GM18951 (cell line): Measurements from ENCODE around the gene DAD1.
A peak's percentile ranks its signal among the peaks of the same experiment; 100 is the strongest.

Experiments
- POLR2A ChIP-seq: IDR thresholded peaks from 4 replicates; pipeline ENCODE4 v1.6.1; 2011; ENCODE audit warnings: mild to moderate bottlenecking; ENCODE audit not compliant: insufficient read length, insufficient read depth; ENCODE audit errors: extremely low read depth
- in situ Hi-C: fragments of 300-500 bp; cut with MboI; formaldehyde crosslinking; loops from one replicate; pipeline ENCODE4 v1.12.0; 2022; ENCODE audit warnings: low sequenced_read_pairs, mixed read lengths, inconsistent platforms; ENCODE audit not compliant: unreplicated experiment

DAD1 gene

DNA sequence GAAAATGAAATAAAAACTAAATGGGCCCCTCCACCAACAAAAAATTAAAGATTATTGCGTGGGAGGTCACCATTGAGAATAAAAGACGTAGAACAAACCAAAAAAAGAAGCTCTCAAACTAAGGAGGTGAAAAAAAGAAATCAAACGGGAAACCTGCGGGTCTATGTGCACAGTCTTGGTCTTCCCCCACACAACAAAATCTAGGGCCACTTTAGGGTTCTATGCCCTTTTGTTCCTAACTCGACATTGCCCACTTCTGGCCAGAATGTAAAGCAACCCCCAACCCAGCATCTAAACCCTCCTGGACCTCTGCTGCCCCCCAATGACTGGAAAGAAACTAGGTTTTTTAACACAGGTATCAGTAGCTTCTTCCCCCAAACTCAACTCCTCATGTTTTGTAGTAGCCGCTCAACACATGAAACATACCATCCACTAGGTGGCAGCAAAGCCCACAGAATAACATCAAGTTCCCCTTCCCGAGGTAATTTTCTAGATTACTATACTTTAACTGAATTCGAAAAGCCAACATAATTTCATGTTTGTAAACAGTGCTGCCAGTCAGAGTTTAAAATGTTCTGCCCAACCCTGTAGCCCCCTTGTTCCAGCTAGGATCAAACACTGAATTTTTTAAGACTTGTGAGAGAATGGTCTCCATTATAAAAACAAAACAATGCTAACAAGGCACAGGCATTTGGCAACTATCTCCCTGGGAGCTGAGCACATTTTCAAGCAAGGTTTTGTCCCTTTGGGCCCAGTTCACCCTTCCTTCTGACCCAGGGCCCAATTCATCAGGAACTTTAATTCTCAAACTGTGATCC, 18.7 kb downstream of the DAD1 start:
- in situ Hi-C loops, result loop anchor here (5.0 to 25.0 kb wide), 2 partner anchors 82 to 492 kb away; partner anchors contain the start of gene CDH24
- no peak for TF ChIP-seq POLR2A

DNA sequence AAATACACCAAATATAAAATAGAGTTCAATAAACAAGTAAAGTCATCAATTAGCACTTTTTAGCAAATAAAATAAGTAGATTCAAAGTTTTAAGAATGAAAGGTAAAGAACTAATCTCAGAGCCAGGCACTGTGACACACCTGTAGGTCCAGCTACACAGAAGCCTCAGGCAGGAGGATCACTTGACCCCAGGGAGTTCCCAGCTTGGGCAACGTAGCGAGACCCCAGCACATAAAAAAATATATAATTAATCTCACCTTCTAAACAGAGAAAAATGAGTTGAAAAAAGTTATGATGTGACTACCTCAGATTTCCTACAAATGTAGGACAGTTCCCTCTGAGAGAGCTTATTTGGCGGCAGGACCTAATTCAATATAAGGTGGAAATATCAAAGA, 19.3 kb downstream of the DAD1 start:
- TF ChIP-seq POLR2A, result no peak
- in situ Hi-C loops, result loop anchor here (5.0 to 25.0 kb wide), 3 partner anchors 83 to 493 kb away; partner anchors contain the start of gene CDH24

DNA sequence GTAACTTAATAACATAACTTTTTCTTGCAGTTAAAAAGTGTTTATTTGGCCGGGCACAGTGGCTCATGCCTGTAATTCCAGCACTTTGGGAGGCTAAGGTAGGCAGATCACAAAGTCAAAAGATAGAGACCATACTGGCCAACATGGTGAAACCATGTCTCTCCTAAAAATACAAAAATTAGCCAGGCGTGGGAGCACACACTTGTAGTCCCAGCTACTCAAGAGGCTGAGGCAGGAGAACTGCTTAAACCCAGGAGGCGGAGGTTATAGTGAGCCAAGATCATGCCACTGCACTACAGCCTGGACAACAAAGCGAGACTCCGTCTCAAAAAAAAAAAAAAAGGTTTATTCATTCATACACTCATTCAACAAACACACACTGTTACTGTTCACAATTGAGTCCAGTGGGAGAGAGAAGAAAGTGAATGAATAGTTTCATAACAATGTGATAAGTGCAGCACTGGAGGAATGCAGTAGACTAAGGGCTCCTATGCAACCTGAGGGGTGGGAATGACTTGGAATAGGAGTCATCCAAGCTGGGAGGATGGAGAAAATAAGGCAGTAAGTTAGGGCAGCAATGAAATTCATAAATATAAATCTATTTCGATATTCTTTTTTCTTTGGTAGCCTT, 19.8 kb downstream of the DAD1 start:
- TF ChIP-seq POLR2A, result no peak
- in situ Hi-C loops, result loop anchor here (5.0 to 25.0 kb wide), 2 partner anchors 177 to 493 kb away; partner anchors contain the start of gene CDH24

DNA sequence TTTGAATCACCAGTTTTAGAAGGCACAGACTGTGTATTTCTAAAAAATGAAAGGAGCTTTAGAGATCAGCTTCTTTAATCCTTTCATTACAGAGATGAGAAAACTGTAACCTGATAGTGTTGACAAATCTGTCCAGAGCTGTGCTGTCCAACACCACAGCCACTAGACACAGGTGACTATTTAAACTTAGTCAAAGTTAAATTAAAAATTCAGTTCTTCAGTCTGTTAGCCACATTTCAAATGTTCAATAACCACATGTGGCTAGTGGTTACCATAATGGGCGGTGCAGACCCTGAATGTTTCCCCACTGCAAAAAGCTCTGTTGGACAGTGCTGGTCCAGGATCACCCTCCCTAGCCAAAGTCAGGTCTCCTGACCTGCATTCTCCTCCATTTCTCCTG, 21.6 kb downstream of the DAD1 start:
- peak; percentile 1 for TF ChIP-seq POLR2A
- in situ Hi-C loops, result loop anchor here (5.0 to 25.0 kb wide), 2 partner anchors 175 to 495 kb away; partner anchors contain the start of gene CDH24

DNA sequence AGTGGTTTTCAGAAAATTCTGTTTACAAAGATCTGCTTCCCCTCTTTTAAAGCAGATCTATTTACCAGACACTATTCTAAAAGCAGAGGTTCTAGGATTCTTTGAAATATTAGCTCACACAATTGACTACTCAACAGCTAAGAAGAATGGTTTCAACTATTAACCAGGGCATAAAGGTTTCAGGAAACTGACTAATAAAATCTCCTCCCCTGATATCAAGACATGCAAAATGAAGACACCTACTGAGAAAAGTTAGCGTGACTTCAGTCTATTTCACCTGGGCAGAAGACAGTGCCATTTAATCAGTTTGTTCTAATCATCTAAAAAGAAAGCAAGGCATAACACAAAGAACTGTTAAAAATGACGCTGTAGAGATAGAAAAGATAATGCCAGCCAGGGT, 22.2 kb downstream of the DAD1 start:
- TF ChIP-seq POLR2A, result peak; percentile 23
- in situ Hi-C loops, result loop anchor here (5.0 to 25.0 kb wide), 2 partner anchors 175 to 495 kb away; partner anchors contain the start of gene CDH24

DNA sequence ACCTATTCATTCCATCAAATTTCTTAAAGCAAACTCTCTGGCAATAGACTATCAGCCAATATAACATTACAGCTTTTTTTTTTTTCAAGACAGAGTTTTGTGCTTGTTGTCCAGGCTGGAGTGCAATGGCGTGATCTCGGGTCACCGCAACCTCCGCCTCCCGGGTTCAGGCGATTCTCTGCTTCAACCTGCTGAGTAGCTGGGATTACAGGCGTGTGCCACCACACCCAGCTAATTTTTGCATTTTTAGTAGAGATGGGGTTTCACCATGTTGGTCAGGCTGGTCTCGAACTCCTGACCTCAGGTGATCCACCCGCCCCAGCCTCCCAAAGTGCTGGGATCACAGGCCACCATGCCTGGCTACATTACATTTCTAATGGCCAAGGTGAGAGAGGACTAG, 22.8 kb downstream of the DAD1 start:
- TF ChIP-seq POLR2A, result peak; percentile 13
- in situ Hi-C loops, result loop anchor here (5.0 to 25.0 kb wide), 2 partner anchors 174 to 496 kb away; partner anchors contain the start of gene CDH24

DNA sequence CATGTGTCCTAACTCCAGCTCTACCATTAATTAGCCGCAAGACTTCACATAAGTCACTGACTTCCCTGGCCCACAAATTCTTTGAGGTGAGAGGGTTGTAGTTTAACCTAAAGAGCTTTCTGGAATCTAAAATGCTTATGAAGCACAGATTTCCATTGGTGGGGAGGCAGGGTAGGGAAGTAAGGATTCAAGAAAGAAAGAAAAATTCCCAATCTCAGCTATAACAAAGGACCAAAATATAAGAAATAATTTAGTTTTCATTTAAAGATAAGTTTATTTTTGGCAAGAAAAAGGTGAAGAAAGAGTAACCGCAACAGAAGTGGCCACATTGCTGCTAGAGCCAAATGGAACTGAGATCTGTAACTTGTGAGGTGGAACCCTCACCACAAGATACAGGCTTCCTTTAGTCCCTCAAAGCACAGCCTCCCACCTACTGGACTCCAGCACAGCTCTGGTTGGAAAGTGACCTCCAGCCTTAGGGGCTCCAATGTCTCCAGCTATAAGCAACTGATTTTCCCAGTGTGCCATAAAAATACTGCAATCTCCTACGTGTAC, 23.6 kb downstream of the DAD1 start:
- TF ChIP-seq POLR2A, result no peak
- in situ Hi-C loops, result loop anchor here (5.0 to 25.0 kb wide), 2 partner anchors 173 to 497 kb away; partner anchors contain the start of gene CDH24

DNA sequence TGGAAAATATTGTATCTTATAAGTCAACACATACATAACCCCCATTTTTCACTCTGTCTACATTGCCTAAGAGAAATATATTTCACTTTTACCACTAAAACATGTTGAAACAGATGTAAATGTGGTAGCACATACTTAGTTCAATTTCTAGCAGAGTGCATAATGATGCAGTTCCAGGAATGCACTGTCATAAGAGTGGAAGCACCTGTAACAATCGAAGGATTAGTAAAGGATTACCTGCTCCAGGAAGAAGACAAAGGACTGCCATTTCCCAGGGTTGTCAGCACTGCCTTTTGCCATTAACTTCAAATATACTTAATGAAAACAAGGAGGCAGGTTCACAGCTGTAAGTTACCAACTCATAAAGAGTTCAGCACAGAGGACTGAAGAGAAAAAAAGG, 24.6 kb downstream of the DAD1 start:
- no peak for TF ChIP-seq POLR2A
- in situ Hi-C loops, result loop anchor here (25.0 kb wide), 1 partner anchor 498 kb away; the partner anchor contains the start of gene CDH24

DNA sequence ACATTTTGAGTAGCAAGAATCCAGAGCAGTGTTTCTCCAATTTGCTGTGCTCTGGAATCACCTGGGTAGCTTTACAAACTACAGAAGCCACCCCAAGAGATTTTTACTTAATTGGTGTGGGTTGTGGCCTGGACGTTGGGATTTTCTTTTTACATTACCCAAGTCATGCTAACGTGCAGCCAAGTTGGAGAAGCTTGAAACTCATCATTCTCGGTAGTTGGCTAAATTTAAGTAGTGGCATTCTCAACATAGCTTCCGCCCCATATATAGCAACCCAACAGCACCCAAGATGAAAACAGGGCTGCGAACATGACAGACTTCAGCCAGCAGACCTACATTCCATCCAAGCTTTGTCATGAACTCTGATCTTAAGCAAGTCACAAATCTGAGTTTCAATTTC, 25.0 kb downstream of the DAD1 start:
- peak; percentile 43 for TF ChIP-seq POLR2A
- in situ Hi-C loops, result loop anchor here (25.0 kb wide), 1 partner anchor 498 kb away; the partner anchor contains the start of gene CDH24

DNA sequence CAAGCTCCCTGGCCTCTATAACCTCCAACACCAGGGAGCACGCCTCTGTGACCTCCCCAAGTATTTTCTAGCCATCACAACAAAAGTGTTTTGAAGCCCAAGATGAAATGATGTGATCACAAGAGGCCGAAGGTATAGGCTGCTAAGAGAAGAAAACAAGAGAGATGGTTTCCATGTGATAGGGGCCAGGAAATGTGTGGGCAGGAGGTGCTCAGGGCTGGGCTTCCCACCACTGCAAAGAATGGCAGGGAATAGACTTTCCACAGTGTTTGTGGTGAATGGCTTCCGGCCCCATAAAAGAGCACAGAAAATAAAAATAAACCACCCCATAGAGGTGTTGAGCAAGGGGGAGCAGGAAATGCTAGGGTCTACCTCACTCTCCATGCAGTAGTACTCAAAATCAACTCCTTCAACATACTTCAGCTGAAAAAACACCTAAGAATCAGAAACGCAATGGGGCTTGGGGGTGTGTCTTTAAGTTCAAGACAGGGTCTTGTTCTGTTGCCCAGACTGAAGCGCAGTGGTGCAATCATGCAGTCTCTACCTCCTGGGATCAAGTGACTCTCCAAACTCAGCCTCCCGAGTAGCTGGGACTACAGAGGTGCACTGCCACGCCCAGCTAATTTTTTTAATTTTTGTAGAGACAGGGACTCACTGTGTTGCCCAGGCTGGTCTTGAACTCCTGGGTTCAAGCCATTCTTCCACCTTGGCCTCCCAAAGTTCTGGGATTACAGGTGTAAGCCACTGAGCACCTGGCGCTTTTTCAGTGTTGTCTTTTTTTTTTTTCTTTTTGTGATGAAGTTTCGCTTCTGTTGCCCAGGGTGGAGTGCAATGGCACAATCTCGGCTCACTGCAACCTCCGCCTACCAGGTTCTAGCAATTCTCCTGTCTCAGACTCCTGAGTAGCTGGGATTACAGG, 27.1 kb downstream of the DAD1 start:
- TF ChIP-seq POLR2A, result no peak
- in situ Hi-C loops, result loop anchor here (25.0 kb wide), 1 partner anchor 500 kb away; the partner anchor contains the start of gene CDH24

DNA sequence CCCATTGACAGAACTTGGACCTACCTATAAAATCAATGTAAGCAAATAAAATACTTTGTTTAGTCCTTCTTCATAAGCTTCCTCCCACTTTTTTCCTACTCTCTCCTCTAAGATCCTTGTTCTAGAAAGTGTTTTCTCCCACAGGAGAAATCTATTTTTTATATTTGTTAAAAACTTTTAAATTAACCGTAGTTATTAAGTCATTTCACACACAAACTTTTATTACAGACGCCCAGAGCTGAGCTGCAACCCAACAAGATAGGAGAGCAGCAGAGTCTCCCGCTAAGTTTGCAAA, 27.7 kb downstream of the DAD1 start:
- TF ChIP-seq POLR2A, result no peak
- in situ Hi-C loops, result loop anchor here (25.0 kb wide), 1 partner anchor 501 kb away; the partner anchor contains the start of gene CDH24
